ENCODE results near the gene CFAP46. TPM values are rescaled to one million over a fixed set of nuclear protein-coding genes. Genes with fewer than 3 reads are reported as not detected.

Gene CFAP46
- total and polyA plus RNA-seq, 2 donors from 2014 or later = 3.8 to 8.3 TPM

DNA sequence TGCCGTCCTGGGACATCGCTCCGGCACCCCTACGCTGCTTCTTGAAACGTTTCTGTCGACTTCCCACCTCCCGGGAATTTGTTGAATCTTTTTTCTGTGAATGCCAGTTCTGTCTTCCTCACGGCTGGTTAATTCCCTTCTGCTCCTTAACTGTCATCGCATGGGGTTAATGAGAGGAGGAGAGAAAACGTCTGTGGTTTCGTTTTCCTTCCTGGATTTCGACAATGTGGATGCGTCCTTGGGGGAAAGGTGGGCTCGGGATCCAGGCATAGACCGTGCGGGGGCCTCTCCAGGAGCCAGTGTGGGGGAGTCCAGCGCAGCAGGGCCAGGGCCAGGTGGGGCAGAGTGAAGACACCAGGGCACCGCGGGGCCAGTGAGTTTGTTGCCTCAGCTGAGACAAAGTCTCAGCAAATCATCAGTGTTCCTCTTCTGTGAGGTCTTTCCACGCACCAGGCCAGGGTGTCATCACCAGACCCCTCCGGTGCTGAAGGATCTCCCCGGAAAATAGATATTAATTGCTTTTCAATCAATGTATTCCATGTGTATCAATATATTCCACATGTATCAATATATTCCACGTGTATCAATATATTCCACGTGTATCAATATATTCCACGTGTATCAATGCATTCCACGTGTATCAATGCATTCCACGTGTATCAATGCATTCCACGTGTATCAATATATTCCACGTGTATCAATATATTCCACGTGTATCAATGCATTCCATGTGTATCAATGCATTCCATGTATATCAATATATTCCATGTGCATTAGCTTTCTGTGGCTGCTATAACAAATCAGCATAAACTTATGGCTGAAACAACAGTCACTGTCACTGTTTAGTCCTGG lies 33.7 kb upstream of the CFAP46 start:
- DNase-seq (peak; percentile 45 to 68 (median 56)), FAIRE-seq (no peak)
- Histone ChIP-seq H3K9me3 (ENCODE audit: control insufficient read depth in 2 of 3, insufficient read depth in 1 of 3, low read length in 3 of 3) (no peaks in the 10 kb centered on the region), H3K4me1 (ENCODE audit: control insufficient read depth in 2 of 3, insufficient read depth in 2 of 3, low read depth in 1 of 3, low read length in 3 of 3) (no peaks in the 10 kb centered on the region), H3K4me3 (ENCODE audit: low read length in 3 of 3) (no peak overlapping the region), H3K36me3 (ENCODE audit: control insufficient read depth in 2 of 3, insufficient read depth in 3 of 3, low read length in 3 of 3) (no peaks in the 10 kb centered on the region), H3K27me3 (ENCODE audit: control insufficient read depth, insufficient read depth, low read length) (no peaks in the 10 kb centered on the region), H3K9ac (ENCODE audit: low read length in 3 of 3) (no peak overlapping the region), H3K27ac (ENCODE audit: low read depth in 2 of 2, low read length in 2 of 2) (no peak overlapping the region)
- intact Hi-C loops (cut with DNase I) = no loop called here
- TF ChIP-seq, protein P1, sequence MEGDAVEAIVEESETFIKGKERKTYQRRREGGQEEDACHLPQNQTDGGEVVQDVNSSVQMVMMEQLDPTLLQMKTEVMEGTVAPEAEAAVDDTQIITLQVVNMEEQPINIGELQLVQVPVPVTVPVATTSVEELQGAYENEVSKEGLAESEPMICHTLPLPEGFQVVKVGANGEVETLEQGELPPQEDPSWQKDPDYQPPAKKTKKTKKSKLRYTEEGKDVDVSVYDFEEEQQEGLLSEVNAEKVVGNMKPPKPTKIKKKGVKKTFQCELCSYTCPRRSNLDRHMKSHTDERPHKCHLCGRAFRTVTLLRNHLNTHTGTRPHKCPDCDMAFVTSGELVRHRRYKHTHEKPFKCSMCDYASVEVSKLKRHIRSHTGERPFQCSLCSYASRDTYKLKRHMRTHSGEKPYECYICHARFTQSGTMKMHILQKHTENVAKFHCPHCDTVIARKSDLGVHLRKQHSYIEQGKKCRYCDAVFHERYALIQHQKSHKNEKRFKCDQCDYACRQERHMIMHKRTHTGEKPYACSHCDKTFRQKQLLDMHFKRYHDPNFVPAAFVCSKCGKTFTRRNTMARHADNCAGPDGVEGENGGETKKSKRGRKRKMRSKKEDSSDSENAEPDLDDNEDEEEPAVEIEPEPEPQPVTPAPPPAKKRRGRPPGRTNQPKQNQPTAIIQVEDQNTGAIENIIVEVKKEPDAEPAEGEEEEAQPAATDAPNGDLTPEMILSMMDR (IDR thresholded peaks at IDR 0.05; ENCODE audit: borderline replicate concordance, extremely low read depth, insufficient read depth) = no peak

DNA sequence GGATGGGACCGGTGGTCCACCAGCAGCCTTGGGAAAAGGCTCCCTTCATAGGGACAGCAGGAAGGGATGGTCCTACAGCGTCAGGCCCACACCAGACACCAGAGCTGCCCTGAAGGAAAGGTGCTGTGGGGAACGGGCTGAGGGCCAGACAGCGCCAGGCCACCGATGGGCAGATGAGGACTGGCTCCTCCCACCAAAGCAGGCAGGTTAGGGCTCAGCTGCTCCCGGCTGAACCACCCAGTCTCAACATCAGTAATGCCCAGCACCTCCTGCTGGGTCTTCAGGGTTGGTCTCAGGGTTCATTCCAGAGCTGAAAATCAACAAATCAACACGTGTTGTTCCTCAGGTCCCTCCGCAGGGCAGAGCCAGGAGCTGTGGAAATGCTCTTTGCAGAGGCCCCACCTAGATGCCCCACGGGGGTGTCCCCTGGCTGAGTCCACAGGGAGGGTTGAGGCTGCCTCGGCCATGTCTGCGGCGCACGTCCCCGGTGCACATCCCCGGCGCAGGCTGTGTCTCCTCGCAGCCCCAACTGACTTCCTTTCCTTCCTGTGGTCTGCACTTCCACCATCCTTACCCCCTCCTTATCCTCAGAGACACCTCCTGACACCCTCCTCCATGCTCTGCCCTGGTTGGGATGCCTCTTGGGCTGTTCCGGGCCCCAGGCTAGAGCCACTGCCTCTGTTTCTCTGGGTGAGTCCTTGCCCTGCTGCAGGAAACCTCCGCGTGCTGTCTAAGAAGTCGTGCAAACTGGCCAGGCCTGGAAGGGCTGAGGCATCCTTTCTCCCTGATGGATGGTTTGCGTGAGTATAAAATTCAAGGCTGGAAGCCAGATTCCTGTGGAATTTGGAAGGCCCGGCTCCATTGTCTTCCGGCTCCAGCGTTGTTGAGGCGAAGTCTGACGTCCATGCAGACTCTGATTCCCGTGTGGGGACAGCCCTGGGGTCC lies 32.8 kb upstream of the CFAP46 start:
- Histone ChIP-seq H3K4me1 (ENCODE audit: control insufficient read depth in 2 of 3, insufficient read depth in 2 of 3, low read depth in 1 of 3, low read length in 3 of 3) (no peaks in the 10 kb centered on the region), H3K36me3 (ENCODE audit: control insufficient read depth in 2 of 3, insufficient read depth in 3 of 3, low read length in 3 of 3) (no peaks in the 10 kb centered on the region), H3K27ac (ENCODE audit: low read depth in 2 of 2, low read length in 2 of 2) (no peak overlapping the region), H3K4me3 (ENCODE audit: low read length in 3 of 3) (no peak overlapping the region), H3K9ac (ENCODE audit: low read length in 3 of 3) (no peak overlapping the region), H3K9me3 (ENCODE audit: control insufficient read depth in 2 of 3, insufficient read depth in 1 of 3, low read length in 3 of 3) (no peaks in the 10 kb centered on the region), H3K27me3 (ENCODE audit: control insufficient read depth, insufficient read depth, low read length) (no peaks in the 10 kb centered on the region)
- FAIRE-seq (no peak), DNase-seq (peak in 2 of 5 donors; percentile 41 to 44)
- TF ChIP-seq, protein P1 (IDR thresholded peaks at IDR 0.05; ENCODE audit: borderline replicate concordance, extremely low read depth, insufficient read depth) = no peak
- intact Hi-C loops (cut with DNase I) = no loop called here

DNA sequence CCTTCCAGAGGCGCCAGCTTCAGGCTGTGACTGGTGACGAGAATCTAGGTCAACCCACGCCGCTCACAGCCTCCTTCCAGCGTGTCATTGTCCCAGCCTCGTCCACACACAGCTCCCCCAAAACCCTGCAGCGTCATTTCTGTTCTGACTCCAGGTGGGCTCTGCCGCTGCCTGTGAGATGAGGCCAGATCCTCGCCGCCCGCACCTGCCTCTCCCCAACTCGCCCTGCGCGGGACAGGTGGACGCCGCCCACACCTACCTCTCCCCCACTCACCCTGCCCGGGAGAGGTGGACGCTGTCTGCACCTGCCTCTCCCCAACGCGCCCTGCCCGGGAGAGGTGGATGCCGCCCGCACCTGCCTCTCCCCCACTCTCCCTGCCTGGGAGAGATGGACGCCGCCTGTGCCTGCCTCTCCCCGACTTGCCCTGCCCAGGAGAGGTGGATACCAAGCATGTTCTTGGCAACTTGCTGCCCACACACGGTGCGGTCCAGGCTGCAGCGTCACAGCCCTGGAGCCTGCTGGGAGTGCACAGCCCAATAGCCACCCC lies 32.0 kb upstream of the CFAP46 start:
- TF ChIP-seq, protein P1 (IDR thresholded peaks at IDR 0.05; ENCODE audit: borderline replicate concordance, extremely low read depth, insufficient read depth) = no peak
- Histone ChIP-seq H3K27me3 (ENCODE audit: control insufficient read depth, insufficient read depth, low read length) (no peaks in the 10 kb centered on the region), H3K9me3 (ENCODE audit: control insufficient read depth in 2 of 3, insufficient read depth in 1 of 3, low read length in 3 of 3) (no peaks in the 10 kb centered on the region), H3K4me3 (ENCODE audit: low read length in 3 of 3) (no peak overlapping the region), H3K27ac (ENCODE audit: low read depth in 2 of 2, low read length in 2 of 2) (no peak overlapping the region), H3K9ac (ENCODE audit: low read length in 3 of 3) (no peak overlapping the region), H3K4me1 (ENCODE audit: control insufficient read depth in 2 of 3, insufficient read depth in 2 of 3, low read depth in 1 of 3, low read length in 3 of 3) (no peaks in the 10 kb centered on the region), H3K36me3 (ENCODE audit: control insufficient read depth in 2 of 3, insufficient read depth in 3 of 3, low read length in 3 of 3) (no peaks in the 10 kb centered on the region)
- no peak for FAIRE-seq
- intact Hi-C loops (cut with DNase I) = no loop called here
- DNase-seq = peak in 1 of 5 donors; percentile 42
